Type B pancreatic cell (in vitro differentiated cells): ENCODE data around the gene UFD1. TPM values are rescaled to one million over a fixed set of nuclear protein-coding genes. Genes with fewer than 3 reads are reported as not detected.

Experiments
- DNase-seq: peaks from one replicate; pipeline ENCODE4 v3.0.0; 2021; ENCODE audit warnings: mixed read lengths; ENCODE audit not compliant: unreplicated experiment; ENCODE audit errors: extremely low spot score
- H3K27ac Mint-ChIP-seq: 2 replicates; pipeline ENCODE4 v1.8.0; 2021; ENCODE audit warnings: mild to moderate bottlenecking, mixed read lengths
- H3K27me3 Mint-ChIP-seq: 2 replicates; pipeline ENCODE4 v1.8.0; 2021; ENCODE audit warnings: mixed read lengths
- H3K36me3 Mint-ChIP-seq: 2 replicates; pipeline ENCODE4 v1.8.0; 2021; ENCODE audit warnings: mixed read lengths
- H3K4me1 Mint-ChIP-seq: one replicate; pipeline ENCODE4 v1.8.0; 2021; ENCODE audit warnings: mixed read lengths; ENCODE audit not compliant: unreplicated experiment
- H3K4me3 Mint-ChIP-seq: 2 replicates; pipeline ENCODE4 v1.8.0; 2021; ENCODE audit warnings: mild to moderate bottlenecking, mixed read lengths
- H3K9me3 Mint-ChIP-seq: 2 replicates; pipeline ENCODE4 v1.8.0; 2021; ENCODE audit warnings: mixed read lengths
- total RNA-seq: library from RNA; stranded (reverse); gene quantifications from 2 replicates; pipeline ENCODE4 v1.2.1, GENCODE V29; 2021; ENCODE audit warnings: low replicate concordance
- TF ChIP-seq, protein P1 (sequence below): fragments of 200-600 bp; sonication (generic); conservative IDR thresholded peaks from 2 replicates; pipeline ENCODE4 v1.5.0; 2021; ENCODE audit warnings: antibody characterized with exemption, mild to moderate bottlenecking

Gene UFD1
- total RNA-seq, 1 donor from 2014 or later = 52.4 TPM

DNA sequence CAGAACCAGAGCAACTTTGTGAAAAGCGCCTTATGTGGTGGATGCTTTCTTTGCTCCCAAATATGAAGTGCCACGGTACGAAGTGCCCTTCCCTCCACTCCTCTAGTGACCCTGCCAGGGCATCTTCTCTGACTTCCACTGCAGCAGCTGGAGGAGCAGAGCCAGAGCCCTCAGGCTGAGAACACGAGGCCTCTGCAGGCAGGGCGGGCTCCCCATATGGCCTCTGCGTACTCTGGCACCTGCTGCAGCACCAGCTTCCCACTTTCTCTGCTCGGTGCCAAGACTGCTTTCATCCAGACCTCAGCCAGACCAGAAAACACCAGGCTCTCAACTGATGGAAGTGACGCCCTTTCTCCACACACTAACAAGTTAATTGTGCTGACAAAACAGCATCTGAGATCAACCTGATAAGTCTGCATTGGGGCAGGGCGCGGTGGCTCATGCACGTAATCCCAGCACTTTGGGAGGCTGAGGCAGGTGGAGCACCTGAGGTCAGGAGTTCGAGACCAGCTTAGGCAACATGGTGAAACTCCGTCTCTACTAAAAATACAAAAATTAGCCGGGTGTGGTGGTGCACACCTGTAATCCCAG lies 12.8 kb downstream of the UFD1 start:
- H3K4me3 Mint-ChIP-seq = no peak overlapping the region
- H3K36me3 Mint-ChIP-seq = peaks cover 26% of the 10 kb centered on the region
- TF ChIP-seq, protein P1, sequence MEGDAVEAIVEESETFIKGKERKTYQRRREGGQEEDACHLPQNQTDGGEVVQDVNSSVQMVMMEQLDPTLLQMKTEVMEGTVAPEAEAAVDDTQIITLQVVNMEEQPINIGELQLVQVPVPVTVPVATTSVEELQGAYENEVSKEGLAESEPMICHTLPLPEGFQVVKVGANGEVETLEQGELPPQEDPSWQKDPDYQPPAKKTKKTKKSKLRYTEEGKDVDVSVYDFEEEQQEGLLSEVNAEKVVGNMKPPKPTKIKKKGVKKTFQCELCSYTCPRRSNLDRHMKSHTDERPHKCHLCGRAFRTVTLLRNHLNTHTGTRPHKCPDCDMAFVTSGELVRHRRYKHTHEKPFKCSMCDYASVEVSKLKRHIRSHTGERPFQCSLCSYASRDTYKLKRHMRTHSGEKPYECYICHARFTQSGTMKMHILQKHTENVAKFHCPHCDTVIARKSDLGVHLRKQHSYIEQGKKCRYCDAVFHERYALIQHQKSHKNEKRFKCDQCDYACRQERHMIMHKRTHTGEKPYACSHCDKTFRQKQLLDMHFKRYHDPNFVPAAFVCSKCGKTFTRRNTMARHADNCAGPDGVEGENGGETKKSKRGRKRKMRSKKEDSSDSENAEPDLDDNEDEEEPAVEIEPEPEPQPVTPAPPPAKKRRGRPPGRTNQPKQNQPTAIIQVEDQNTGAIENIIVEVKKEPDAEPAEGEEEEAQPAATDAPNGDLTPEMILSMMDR = no peak
- H3K27me3 Mint-ChIP-seq = no peaks in the 10 kb centered on the region
- H3K27ac Mint-ChIP-seq = no peak overlapping the region
- no peak for DNase-seq
- no peaks in the 10 kb centered on the region for H3K9me3 Mint-ChIP-seq
- no peaks in the 10 kb centered on the region for H3K4me1 Mint-ChIP-seq

DNA sequence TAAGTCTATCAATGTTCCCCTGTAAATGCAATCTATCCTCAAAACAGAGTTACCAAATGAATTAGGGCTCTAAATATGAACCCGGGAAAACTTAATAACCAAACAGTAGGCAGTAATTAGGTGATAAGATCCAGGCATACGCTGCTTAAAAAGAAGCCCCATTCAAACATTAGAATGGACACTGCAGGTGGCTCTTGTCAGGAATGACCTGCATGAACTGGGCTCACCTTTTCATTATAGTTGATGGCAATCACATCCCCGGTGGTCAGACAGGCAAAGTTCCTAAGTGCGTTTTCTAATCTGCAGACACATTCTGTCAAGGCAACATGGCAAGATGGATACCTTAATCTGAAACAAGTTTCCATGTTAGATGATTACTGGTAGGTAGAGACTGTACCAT lies 14.0 kb downstream of the UFD1 start:
- Mint-ChIP-seq H3K36me3 (peaks cover 24% of the 10 kb centered on the region), H3K4me1 (no peaks in the 10 kb centered on the region), H3K9me3 (no peaks in the 10 kb centered on the region), H3K27ac (no peak overlapping the region), H3K27me3 (no peaks in the 10 kb centered on the region), H3K4me3 (no peak overlapping the region)
- no peak for DNase-seq
- TF ChIP-seq, protein P1 = no peak

DNA sequence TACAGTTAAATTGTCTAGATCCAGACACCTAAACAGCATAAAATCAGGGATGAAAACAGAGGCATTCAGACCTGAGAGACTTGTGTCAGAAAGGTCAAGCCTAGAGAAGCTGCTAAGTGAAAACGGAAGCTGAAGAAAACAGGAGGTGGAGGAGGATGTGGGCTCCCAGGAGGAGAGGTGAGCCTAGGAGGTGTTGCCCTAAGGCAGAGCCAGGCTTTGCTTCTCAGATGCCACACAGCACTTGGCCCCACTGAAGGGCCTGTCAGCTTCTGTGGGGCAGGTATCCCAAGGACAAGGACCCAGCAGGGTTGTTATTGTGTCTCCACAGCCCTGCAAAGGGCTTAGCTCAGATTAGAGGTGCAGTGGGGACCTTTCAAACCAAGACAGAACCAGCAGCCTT lies 14.4 kb downstream of the UFD1 start:
- no peak overlapping the region for H3K4me3 Mint-ChIP-seq
- H3K27me3 Mint-ChIP-seq = no peaks in the 10 kb centered on the region
- no peaks in the 10 kb centered on the region for H3K4me1 Mint-ChIP-seq
- TF ChIP-seq, protein P1 = no peak
- no peak overlapping the region for H3K27ac Mint-ChIP-seq
- DNase-seq = no peak
- H3K9me3 Mint-ChIP-seq = no peaks in the 10 kb centered on the region
- peaks cover 25% of the 10 kb centered on the region for H3K36me3 Mint-ChIP-seq

DNA sequence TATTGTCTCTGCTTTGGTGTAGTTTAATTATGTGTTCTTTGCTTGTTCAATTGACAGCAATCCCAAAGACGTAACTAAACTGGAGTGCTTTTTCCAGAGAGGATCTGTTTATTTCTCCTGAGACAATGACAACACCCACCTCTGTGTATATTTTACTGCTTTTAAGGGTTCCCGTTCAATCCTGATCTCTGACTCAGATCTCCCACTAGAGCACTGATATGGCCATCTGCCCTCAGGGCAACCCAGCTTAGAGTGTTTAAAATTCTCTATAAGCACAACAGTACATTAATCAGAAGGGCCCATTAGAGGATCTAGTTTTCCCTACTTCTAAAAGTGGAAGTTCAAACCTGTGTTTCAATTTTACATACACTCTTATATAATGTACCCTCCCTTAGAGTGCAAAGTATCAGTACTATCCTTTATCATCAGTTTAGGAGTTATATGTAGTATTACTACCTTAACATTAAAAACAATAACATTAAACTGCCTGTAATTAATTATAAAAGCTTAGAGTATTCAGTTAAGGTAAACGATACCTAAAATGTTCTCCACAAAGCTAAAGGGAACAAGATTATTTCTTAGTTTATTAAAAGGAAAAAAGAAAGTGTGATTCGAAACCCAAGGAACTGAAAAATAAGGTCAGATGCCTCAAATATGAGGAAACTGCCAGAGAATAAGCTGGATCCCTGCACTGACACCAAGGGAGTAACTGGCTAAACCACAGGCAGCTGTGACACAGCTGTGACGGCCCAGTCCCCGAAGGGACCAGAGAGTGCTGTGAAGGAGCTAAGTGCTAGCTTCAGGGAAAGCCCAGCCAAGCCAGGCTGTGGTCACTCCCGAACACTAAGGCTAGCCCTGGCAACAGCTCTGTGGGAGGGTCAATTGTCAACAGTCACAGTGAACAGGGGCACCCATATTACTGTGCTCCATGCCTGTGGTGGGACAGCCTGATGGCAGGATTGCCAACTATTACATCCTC lies 15.2 kb downstream of the UFD1 start:
- Mint-ChIP-seq H3K9me3 (no peaks in the 10 kb centered on the region), H3K36me3 (peaks cover 21% of the 10 kb centered on the region), H3K27ac (no peak overlapping the region), H3K27me3 (no peaks in the 10 kb centered on the region), H3K4me1 (no peaks in the 10 kb centered on the region), H3K4me3 (no peak overlapping the region)
- DNase-seq = no peak
- TF ChIP-seq, protein P1 = no peak

DNA sequence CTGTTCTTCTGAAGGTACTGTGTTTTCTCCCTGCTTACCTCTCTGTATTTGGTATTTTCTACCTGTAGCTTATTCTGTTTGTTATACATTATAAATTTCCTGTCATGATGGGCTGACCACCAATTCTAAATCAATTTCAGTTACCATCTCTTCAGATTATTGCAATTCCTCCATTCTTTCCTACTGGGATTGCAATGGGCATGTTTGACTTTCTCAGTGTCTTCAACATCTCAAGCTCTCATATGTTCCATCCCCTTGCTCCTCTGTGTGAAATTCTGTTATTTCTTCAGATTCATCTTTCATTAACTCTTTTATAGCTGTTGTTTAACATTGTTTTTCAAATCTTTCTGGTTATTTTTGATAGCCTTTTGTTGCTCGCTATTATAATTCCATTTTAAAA lies 16.0 kb downstream of the UFD1 start:
- no peaks in the 10 kb centered on the region for H3K27me3 Mint-ChIP-seq
- H3K4me1 Mint-ChIP-seq = no peaks in the 10 kb centered on the region
- no peak for DNase-seq
- no peak overlapping the region for H3K27ac Mint-ChIP-seq
- peaks cover 21% of the 10 kb centered on the region for H3K36me3 Mint-ChIP-seq
- no peak overlapping the region for H3K4me3 Mint-ChIP-seq
- H3K9me3 Mint-ChIP-seq = no peaks in the 10 kb centered on the region
- TF ChIP-seq, protein P1 = no peak
